ENCODE measurements around the gene NMT1. TPM values are rescaled to one million over a fixed set of nuclear protein-coding genes. Genes with fewer than 3 reads are reported as not detected.

Gene NMT1
- total RNA-seq, 1 donor from 2014 or later = 125 TPM

- intact Hi-C loops (cut with micrococcal nuclease) = no loop called here
Measured at GRCh38 chr17:45103269-45103795, 42.2 kb downstream of the NMT1 start.

- intact Hi-C loops (cut with micrococcal nuclease) = no loop called here
Measured at GRCh38 chr17:45104029-45104428, 42.9 kb downstream of the NMT1 start.

- intact Hi-C loops (cut with micrococcal nuclease) = no loop called here
Measured at GRCh38 chr17:45104497-45104896, 43.4 kb downstream of the NMT1 start.

GRCh38 chr17:45104907-45105624 lies 43.9 kb downstream of the NMT1 start:
- intact Hi-C loops (cut with micrococcal nuclease) = no loop called here

GRCh38 chr17:45106096-45106495 lies 45.0 kb downstream of the NMT1 start:
- intact Hi-C loops (cut with micrococcal nuclease) = no loop called here

GRCh38 chr17:45106582-45106981 lies 45.5 kb downstream of the NMT1 start:
- intact Hi-C loops (cut with micrococcal nuclease) = no loop called here

GRCh38 chr17:45107293-45108010 lies 46.3 kb downstream of the NMT1 start:
- intact Hi-C loops (cut with micrococcal nuclease) = no loop called here

GRCh38 chr17:45108051-45108450 lies 46.9 kb downstream of the NMT1 start:
- intact Hi-C loops (cut with micrococcal nuclease) = no loop called here

GRCh38 chr17:45108595-45109521 lies 47.7 kb downstream of the NMT1 start:
- intact Hi-C loops (cut with micrococcal nuclease) = no loop called here

GRCh38 chr17:45110676-45111611 lies 49.8 kb downstream of the NMT1 start:
- intact Hi-C loops (cut with micrococcal nuclease) = no loop called here

GRCh38 chr17:45111850-45112249 lies 50.7 kb downstream of the NMT1 start:
- intact Hi-C loops (cut with micrococcal nuclease) = no loop called here

GRCh38 chr17:45112559-45113423 lies 51.7 kb downstream of the NMT1 start:
- intact Hi-C loops (cut with micrococcal nuclease) = no loop called here

- intact Hi-C loops (cut with micrococcal nuclease) = no loop called here
Measured at GRCh38 chr17:45113424-45113754, 52.3 kb downstream of the NMT1 start.

GRCh38 chr17:45114117-45114932 lies 53.2 kb downstream of the NMT1 start:
- intact Hi-C loops (cut with micrococcal nuclease) = no loop called here

GRCh38 chr17:45115015-45115625 lies 54.0 kb downstream of the NMT1 start:
- intact Hi-C loops (cut with micrococcal nuclease) = no loop called here

GRCh38 chr17:45115871-45116270 lies 54.8 kb downstream of the NMT1 start:
- intact Hi-C loops (cut with micrococcal nuclease) = no loop called here

GRCh38 chr17:45116434-45117016 lies 55.4 kb downstream of the NMT1 start:
- intact Hi-C loops (cut with micrococcal nuclease) = no loop called here

- intact Hi-C loops (cut with micrococcal nuclease) = no loop called here
Measured at GRCh38 chr17:45117334-45117733, 56.2 kb downstream of the NMT1 start.

Data from T-helper 2 cell treated with Interferon-gamma antibody and Interleukin-4, amounts not matched to agents 100 ng/mL and 5 ng/mL, for 36 hours (primary cell).